Dendritic cell treated with granulocyte-macrophage colony-stimulating factor and Interleukin-4, amounts not matched to agents 40 ng/mL and 50 ng/mL, for 4 days (primary cell): ENCODE measurements around the gene ROCK2.

ENCODE experiments used
- H3K27ac Mint-ChIP-seq: one replicate; pipeline ENCODE4 v1.8.0; 2022; ENCODE audit warnings: mild to moderate bottlenecking, mixed read lengths
- H3K27me3 Mint-ChIP-seq: one replicate; pipeline ENCODE4 v1.8.0; 2022; ENCODE audit warnings: mild to moderate bottlenecking, mixed read lengths
- H3K36me3 Mint-ChIP-seq: one replicate; pipeline ENCODE4 v1.8.0; 2022; ENCODE audit warnings: low read depth, mixed read lengths
- H3K4me1 Mint-ChIP-seq: one replicate; pipeline ENCODE4 v1.8.0; 2022; ENCODE audit warnings: low read depth, mixed read lengths
- H3K4me3 Mint-ChIP-seq: one replicate; pipeline ENCODE4 v1.8.0; 2022; ENCODE audit warnings: mild to moderate bottlenecking, moderate library complexity, mixed read lengths
- H3K9me3 Mint-ChIP-seq: one replicate; pipeline ENCODE4 v1.8.0; 2022; ENCODE audit warnings: mixed read lengths
- intact Hi-C: fragments of 100-400 bp; cut with micrococcal nuclease; formaldehyde crosslinking; loops from one replicate; pipeline ENCODE4 v1.15.0; 2022

Gene ROCK2

DNA sequence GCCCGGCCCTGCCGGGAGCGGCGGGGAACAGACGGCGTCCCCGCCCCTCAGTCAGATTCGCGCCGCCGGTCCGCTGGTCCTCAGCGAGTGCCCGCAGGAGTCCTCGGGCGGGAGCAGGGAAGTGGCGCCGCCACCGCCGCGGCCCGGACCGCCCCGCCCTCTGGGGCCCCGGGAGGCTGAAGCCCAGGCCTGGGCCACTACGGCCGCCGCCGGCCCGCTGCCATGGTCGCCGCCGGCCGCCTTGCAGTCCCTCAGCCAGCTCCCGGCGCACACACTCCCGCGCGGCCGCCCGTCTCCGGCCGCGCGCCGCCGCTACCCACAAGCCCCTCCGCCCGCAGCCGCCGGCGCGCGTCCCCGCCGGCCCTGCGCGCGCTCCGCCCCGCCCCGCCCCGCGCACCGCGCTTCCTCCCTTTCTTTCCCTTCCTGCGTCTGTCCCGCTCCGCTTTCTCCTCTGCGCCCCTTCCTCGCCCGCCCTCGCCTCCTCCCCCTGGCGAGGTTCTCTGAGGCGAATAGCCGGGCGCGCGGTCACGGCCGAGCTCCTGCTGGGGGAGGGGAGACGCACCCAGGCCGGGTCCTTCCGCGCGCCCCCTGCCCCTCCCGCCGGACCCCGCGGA lies at the start of gene ROCK2:
TSS of gene ROCK2 (minus strand) at position 295 of the 614 bp plus-strand sequence. CDS start 500 bp downstream, outside the sequence.
- H3K4me3 Mint-ChIP-seq: peak within 1 kb of the TSS; percentile 87
- no peaks in the 10 kb centered on the region for H3K9me3 Mint-ChIP-seq
- intact Hi-C loops: loop anchor here (10.0 kb wide), 4 partner anchors 110 to 530 kb away; partner anchors contain the start of genes LPIN1 and PDIA6
- peak within 1 kb of the TSS; percentile 92 for H3K27ac Mint-ChIP-seq
- peaks cover 22% of the 10 kb centered on the region for H3K4me1 Mint-ChIP-seq
- peaks cover 7% of the 10 kb centered on the region for H3K36me3 Mint-ChIP-seq
- H3K27me3 Mint-ChIP-seq: no peaks in the 10 kb centered on the region

DNA sequence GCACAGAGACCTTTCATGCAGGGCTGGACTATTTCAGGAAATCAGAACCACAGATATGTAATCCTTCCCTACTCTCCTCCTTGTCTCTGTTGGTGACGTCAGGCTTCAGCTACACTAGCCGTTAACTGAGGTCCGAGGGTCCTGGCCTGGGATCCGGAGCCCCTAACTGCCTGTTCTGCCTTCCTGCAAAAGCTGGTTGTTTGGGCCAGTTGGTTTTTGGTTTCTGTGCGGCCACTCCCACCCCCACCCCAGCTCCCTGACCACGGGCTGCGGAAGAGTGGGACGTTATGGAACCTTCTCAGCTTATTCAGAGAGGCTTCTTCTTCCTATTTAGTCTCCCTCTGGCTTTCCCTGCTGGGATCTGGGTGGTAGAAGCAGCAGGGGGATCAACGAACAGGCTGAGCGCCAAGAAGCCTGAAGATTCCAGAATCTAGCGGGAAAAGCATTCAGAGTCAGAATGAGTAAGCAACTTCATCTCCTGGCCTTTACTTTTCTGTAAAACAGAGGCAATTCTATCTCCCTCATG lies 49.3 kb upstream of the ROCK2 start:
- intact Hi-C loops: no loop called here

GRCh38 chr2:11391942-11392266 lies 47.5 kb upstream of the ROCK2 start:
- intact Hi-C loops: no loop called here

More for the DNA sequence above, 49.3 kb upstream of the ROCK2 start:
- Mint-ChIP-seq H3K27ac (no peak overlapping the region), H3K9me3 (no peaks in the 10 kb centered on the region), H3K4me1 (peaks cover under 1% of the 10 kb centered on the region), H3K4me3 (no peak overlapping the region), H3K27me3 (no peaks in the 10 kb centered on the region), H3K36me3 (no peaks in the 10 kb centered on the region)

GRCh38 chr2:11390399-11390658 lies 45.9 kb upstream of the ROCK2 start:
- intact Hi-C loops: no loop called here
- Mint-ChIP-seq H3K27me3 (no peaks in the 10 kb centered on the region), H3K27ac (no peak overlapping the region), H3K4me3 (no peak overlapping the region), H3K4me1 (peaks cover 12% of the 10 kb centered on the region), H3K9me3 (no peaks in the 10 kb centered on the region), H3K36me3 (no peaks in the 10 kb centered on the region)

More at GRCh38 chr2:11391942-11392266, 47.5 kb upstream of the ROCK2 start:
- Mint-ChIP-seq H3K4me1 (peaks cover 5% of the 10 kb centered on the region), H3K36me3 (no peaks in the 10 kb centered on the region), H3K4me3 (no peak overlapping the region), H3K27ac (no peak overlapping the region), H3K9me3 (no peaks in the 10 kb centered on the region), H3K27me3 (no peaks in the 10 kb centered on the region)

DNA sequence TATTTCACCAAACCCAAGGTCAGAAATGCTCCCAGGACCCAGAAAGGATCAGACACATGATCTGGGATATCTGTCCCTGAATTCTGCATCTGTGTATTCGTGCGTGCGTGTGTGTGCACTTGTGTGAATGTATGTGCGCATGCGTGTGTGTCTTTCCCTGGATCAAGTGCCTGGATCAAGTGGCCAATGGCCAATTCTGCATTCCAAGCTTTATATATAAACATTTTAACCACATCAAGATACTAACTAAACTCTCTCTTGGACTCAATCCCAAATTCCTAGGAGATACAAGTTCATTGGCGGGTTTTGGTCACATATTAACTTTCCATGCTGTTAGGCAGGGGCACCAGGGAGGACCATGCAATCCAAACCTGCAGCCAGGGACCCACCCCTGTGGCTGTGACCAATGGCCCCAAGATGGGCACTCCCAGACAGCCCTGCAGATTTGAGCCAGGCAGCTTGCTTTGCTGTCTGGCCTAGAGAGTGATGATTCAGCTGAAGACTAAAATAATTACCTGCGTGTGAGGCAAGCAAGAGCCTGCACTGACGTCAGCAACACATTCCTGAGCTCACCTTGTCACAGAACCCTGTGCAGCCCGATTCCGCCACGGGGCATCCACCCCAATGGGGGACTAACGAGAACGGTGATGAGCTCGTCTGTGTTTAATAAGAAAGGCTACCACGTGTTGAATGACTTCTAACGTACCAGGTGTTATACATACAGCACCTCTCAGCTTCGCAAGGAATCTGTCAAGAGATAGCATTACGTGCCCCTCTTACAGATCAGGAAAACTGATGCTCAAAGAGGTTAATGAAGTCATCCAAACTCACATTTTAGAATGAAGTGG lies 45.3 kb upstream of the ROCK2 start:
- Mint-ChIP-seq H3K4me3 (no peak overlapping the region), H3K27ac (no peak overlapping the region), H3K27me3 (no peaks in the 10 kb centered on the region), H3K4me1 (peaks cover 12% of the 10 kb centered on the region), H3K9me3 (no peaks in the 10 kb centered on the region), H3K36me3 (no peaks in the 10 kb centered on the region)
- intact Hi-C loops: no loop called here

DNA sequence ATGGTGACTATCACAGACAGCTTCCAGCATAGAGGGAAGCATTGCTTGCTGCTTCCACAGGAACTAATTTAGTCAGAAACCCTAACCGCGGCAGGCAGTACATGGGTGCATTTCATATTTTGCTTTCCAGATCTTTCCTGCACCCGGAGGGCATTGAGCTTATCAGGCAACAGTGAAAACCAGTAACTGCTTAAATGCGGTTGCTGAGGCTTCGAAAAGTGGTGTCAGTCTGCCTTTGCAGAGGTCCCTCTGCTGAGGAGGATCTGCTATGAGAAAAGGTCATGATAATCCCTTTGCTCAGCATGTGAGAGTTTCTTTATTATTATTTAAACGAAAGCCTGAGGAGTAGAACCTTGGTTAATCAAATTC lies 44.6 kb upstream of the ROCK2 start:
- Mint-ChIP-seq H3K27me3 (no peaks in the 10 kb centered on the region), H3K27ac (no peak overlapping the region), H3K4me3 (no peak overlapping the region), H3K9me3 (no peaks in the 10 kb centered on the region), H3K4me1 (peaks cover 12% of the 10 kb centered on the region), H3K36me3 (no peaks in the 10 kb centered on the region)
- intact Hi-C loops: no loop called here

GRCh38 chr2:11388262-11389051 lies 44.0 kb upstream of the ROCK2 start:
- Mint-ChIP-seq H3K4me3 (no peak overlapping the region), H3K4me1 (peaks cover 12% of the 10 kb centered on the region), H3K36me3 (no peaks in the 10 kb centered on the region), H3K9me3 (no peaks in the 10 kb centered on the region), H3K27me3 (no peaks in the 10 kb centered on the region), H3K27ac (no peak overlapping the region)
- intact Hi-C loops: no loop called here

GRCh38 chr2:11387843-11388242 lies 43.4 kb upstream of the ROCK2 start:
- no peaks in the 10 kb centered on the region for H3K9me3 Mint-ChIP-seq
- H3K27ac Mint-ChIP-seq: no peak overlapping the region
- H3K4me1 Mint-ChIP-seq: peaks cover 12% of the 10 kb centered on the region
- intact Hi-C loops: no loop called here
- H3K4me3 Mint-ChIP-seq: no peak overlapping the region
- no peaks in the 10 kb centered on the region for H3K36me3 Mint-ChIP-seq
- no peaks in the 10 kb centered on the region for H3K27me3 Mint-ChIP-seq

GRCh38 chr2:11387100-11387390 lies 42.6 kb upstream of the ROCK2 start:
- H3K27ac Mint-ChIP-seq: no peak overlapping the region
- H3K4me3 Mint-ChIP-seq: no peak overlapping the region
- peaks cover 12% of the 10 kb centered on the region for H3K4me1 Mint-ChIP-seq
- no peaks in the 10 kb centered on the region for H3K27me3 Mint-ChIP-seq
- no peaks in the 10 kb centered on the region for H3K9me3 Mint-ChIP-seq
- intact Hi-C loops: no loop called here
- H3K36me3 Mint-ChIP-seq: no peaks in the 10 kb centered on the region

DNA sequence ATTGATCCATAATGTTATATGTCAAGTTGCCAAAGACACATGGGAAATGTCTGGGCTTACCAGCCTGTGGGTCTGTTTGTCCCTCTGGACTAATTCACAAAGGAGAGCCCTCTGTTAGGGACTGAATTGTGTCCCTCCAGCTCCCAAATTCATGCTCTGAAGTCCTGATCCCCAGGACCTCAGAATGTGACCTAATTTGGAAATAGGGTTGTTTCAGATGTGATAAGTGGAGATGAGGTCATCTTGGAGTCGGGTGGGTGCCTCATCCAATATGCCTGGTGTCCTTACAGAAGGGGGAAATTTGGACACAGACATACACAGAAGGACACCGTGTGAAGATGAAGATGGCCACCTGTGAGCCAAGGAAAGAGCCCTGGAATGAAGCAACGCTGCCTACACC lies 41.4 kb upstream of the ROCK2 start:
- Mint-ChIP-seq H3K4me3 (no peak overlapping the region), H3K27me3 (no peaks in the 10 kb centered on the region), H3K36me3 (no peaks in the 10 kb centered on the region), H3K9me3 (no peaks in the 10 kb centered on the region), H3K4me1 (peaks cover 18% of the 10 kb centered on the region), H3K27ac (no peak overlapping the region)
- intact Hi-C loops: no loop called here

DNA sequence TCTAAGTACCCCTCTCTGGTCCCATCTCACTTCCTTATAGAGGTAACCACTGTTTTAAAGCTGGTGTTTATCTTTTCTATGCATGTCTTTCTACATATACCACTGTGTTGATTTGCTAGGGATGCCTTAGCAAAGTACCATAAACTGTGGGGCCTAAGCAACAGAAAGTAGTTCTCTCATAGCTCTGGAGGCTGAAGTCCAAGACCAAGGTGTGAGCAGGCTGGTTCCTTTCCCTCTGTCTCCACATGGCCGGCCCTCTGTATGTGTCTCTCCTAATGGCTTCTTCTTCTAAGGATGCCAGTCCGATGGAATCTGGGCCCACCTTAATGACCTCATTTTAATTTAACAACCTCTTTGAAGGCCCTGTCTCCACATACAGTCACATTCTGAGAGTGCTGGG lies 40.8 kb upstream of the ROCK2 start:
- Mint-ChIP-seq H3K4me1 (peaks cover 18% of the 10 kb centered on the region), H3K27ac (no peak overlapping the region)
- intact Hi-C loops: no loop called here

GRCh38 chr2:11379558-11379957 lies 35.1 kb upstream of the ROCK2 start:
- no peak overlapping the region for H3K4me3 Mint-ChIP-seq
- H3K4me1 Mint-ChIP-seq: peaks cover 13% of the 10 kb centered on the region
- no peaks in the 10 kb centered on the region for H3K36me3 Mint-ChIP-seq
- no peaks in the 10 kb centered on the region for H3K9me3 Mint-ChIP-seq
- H3K27me3 Mint-ChIP-seq: no peaks in the 10 kb centered on the region
- intact Hi-C loops: no loop called here
- H3K27ac Mint-ChIP-seq: no peak overlapping the region

More for the DNA sequence above, 40.8 kb upstream of the ROCK2 start:
- H3K4me3 Mint-ChIP-seq: no peak overlapping the region
- no peaks in the 10 kb centered on the region for H3K36me3 Mint-ChIP-seq
- H3K9me3 Mint-ChIP-seq: no peaks in the 10 kb centered on the region
- H3K27me3 Mint-ChIP-seq: no peaks in the 10 kb centered on the region

DNA sequence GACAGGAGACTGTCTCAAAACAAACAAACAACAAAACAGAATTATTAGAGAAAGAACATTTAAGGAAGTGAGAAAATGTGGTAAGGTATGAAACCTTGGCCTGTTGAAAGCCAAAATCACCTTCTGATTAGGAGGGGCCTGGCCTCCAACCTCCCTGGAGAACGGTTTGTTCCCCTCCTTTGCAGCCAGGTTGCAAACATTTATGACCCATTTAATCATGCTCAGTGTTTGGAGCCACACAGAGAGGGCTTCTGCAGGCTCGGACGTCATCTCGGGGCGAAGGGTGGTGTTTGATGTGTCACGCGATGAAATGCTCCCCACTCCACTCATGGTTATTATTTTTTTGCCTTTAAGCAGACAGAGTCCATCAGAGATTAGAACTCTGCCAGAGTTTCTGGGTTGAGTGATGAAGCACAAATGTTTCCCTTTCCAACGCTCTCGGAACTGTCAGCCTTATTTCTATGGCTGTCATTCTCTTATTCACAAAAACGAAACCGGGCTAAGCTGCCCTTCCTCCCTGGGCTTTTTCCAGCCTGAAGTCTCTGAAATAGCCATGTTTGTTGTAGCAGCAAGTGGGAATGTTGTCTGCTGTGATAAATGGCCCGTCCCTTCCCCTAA lies 33.6 kb upstream of the ROCK2 start:
- Mint-ChIP-seq H3K27me3 (no peaks in the 10 kb centered on the region), H3K4me1 (peaks cover 13% of the 10 kb centered on the region), H3K4me3 (no peak overlapping the region), H3K36me3 (no peaks in the 10 kb centered on the region), H3K27ac (no peak overlapping the region), H3K9me3 (no peaks in the 10 kb centered on the region)
- intact Hi-C loops: no loop called here

DNA sequence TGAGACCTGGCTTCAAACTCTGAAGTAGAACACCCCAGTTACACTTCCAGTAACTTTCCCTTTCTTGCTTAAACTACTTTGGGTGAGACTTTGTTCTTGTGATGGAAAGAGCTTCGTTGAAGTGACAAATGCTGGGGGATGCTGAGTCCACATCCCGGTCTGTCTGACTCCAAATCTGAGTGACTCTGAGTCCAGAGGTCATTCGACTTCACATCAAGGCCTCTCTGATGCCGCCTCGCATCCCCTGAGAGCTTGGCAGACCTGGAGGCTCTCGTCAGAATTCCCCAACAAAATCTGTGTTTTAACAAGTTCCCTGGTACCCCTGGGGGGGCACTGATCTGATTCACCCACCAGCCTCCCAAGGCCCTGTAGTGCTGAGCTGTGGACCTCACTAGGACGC lies 31.6 kb upstream of the ROCK2 start:
- H3K27ac Mint-ChIP-seq: no peak overlapping the region
- no peak overlapping the region for H3K4me3 Mint-ChIP-seq

More for the DNA sequence above, 31.6 kb upstream of the ROCK2 start:
- intact Hi-C loops: no loop called here
- peaks cover 9% of the 10 kb centered on the region for H3K4me1 Mint-ChIP-seq
- H3K27me3 Mint-ChIP-seq: no peaks in the 10 kb centered on the region
- no peaks in the 10 kb centered on the region for H3K36me3 Mint-ChIP-seq
- H3K9me3 Mint-ChIP-seq: no peaks in the 10 kb centered on the region
